ENCODE results near the gene PALD1. TPM values are rescaled to one million over a fixed set of nuclear protein-coding genes. Genes with fewer than 3 reads are reported as not detected.

The PALD1 gene
- polyA plus RNA-seq, 1 of the 3 experiments (the other 2 are of a cell fraction) = 0.16 TPM

- TF ChIP-seq ZBTB33 (IDR thresholded peaks at IDR 0.05; ENCODE audit: borderline replicate concordance, low read depth) = no peak
Measured at GRCh38 chr10:70477661-70478162, 855 bp upstream of the PALD1 start (continued).

- no peaks in the 10 kb centered on the region for H3K79me2 ChIP-seq (ENCODE audit: insufficient read depth)
- no peaks in the 10 kb centered on the region for H3K36me3 ChIP-seq (replicated peaks in 1 of 2; ENCODE audit: control insufficient read depth in 1 of 2, insufficient read depth in 2 of 2, low read length in 1 of 2)
- DNase-seq = no peak
- no peak overlapping the region for H3K9ac ChIP-seq
- POLR2A ChIA-PET = no interaction called here
- H3K27ac ChIP-seq (ENCODE audit: low read depth in 2 of 2, low read length in 1 of 2) = peak overlapping the region in 1 of 2 experiments; percentile 34; a peak in 1 of 4 replicates
- peaks cover 0 to 65% of the 10 kb centered on the region in 2 experiments; a peak in 1 of 4 replicates for H3K4me1 ChIP-seq (ENCODE audit: control insufficient read depth in 1 of 2, insufficient read depth in 2 of 2, low read depth in 1 of 2, low read length in 1 of 2)
- H3K4me3 ChIP-seq (ENCODE audit: low read depth in 2 of 2, low read length in 1 of 2) = peak overlapping the region; percentile 49 to 53
- WGBS (ENCODE audit: low lambda C conversion rate) = 46% methylated on average over 4 of the region's 11 CpGs
- no peaks in the 10 kb centered on the region for H4K20me1 ChIP-seq (ENCODE audit: insufficient read depth)
- TF ChIP-seq REST (IDR thresholded peaks at IDR 0.05; ENCODE audit: low read depth, low read length) (no peak), SMC3 (IDR thresholded peaks at IDR 0.05; ENCODE audit: low read depth, low read length) (no peak), NRF1 (IDR thresholded peaks at IDR 0.05; ENCODE audit: low read depth, low read length) (no peak)
- peak overlapping the region; percentile 82; the same call in 1 of the 2 replicates for H3K4me2 ChIP-seq
- CTCF ChIA-PET = interaction anchor here (0.9 to 2.5 kb wide), 3 partner anchors 17 to 62 kb away, joined by 3 to 12 read pairs (median 4); no protein-coding TSS in a partner anchor
- peaks cover 36% of the 10 kb centered on the region; the same call in 1 of the 2 replicates for H3K27me3 ChIP-seq (ENCODE audit: insufficient read depth)
- no peak overlapping the region for H2AFZ ChIP-seq (ENCODE audit: low read depth)
- H3F3A ChIP-seq (replicated peaks; ENCODE audit: insufficient read depth) = no peaks in the 10 kb centered on the region
- no peaks in the 10 kb centered on the region for H3K9me2 ChIP-seq
- no peaks in the 10 kb centered on the region for H3K9me3 ChIP-seq
Measured at GRCh38 chr10:70479165-70479581, 606 bp downstream of the PALD1 start.

- H3K4me3 ChIP-seq (ENCODE audit: low read depth in 2 of 2, low read length in 1 of 2) = peak overlapping the region in 1 of 2 experiments; percentile 53; a peak in 1 of 4 replicates
- peaks cover 0 to 62% of the 10 kb centered on the region in 2 experiments; a peak in 1 of 4 replicates for H3K4me1 ChIP-seq (ENCODE audit: control insufficient read depth in 1 of 2, insufficient read depth in 2 of 2, low read depth in 1 of 2, low read length in 1 of 2)
- H3F3A ChIP-seq (replicated peaks; ENCODE audit: insufficient read depth) = no peaks in the 10 kb centered on the region
- no peaks in the 10 kb centered on the region for H3K9me3 ChIP-seq
- DNase-seq = no peak
- no peaks in the 10 kb centered on the region for H3K36me3 ChIP-seq (replicated peaks in 1 of 2; ENCODE audit: control insufficient read depth in 1 of 2, insufficient read depth in 2 of 2, low read length in 1 of 2)
- no peak overlapping the region for H3K9ac ChIP-seq
- ChIA-PET CTCF (interaction anchor here (0.9 to 2.5 kb wide), 3 partner anchors 18 to 61 kb away, joined by 3 to 12 read pairs (median 4); no protein-coding TSS in a partner anchor), POLR2A (no interaction called here)
- peak overlapping the region in 1 of 2 experiments; percentile 34; a peak in 1 of 4 replicates for H3K27ac ChIP-seq (ENCODE audit: low read depth in 2 of 2, low read length in 1 of 2)
- H3K79me2 ChIP-seq (ENCODE audit: insufficient read depth) = no peaks in the 10 kb centered on the region
- 94% methylated on average over 7 of the region's 8 CpGs for WGBS (ENCODE audit: low lambda C conversion rate)
- H3K4me2 ChIP-seq = no peak overlapping the region
- H3K27me3 ChIP-seq (ENCODE audit: insufficient read depth) = peaks cover 36% of the 10 kb centered on the region; the same call in 1 of the 2 replicates
- H4K20me1 ChIP-seq (ENCODE audit: insufficient read depth) = no peaks in the 10 kb centered on the region
- H2AFZ ChIP-seq (ENCODE audit: low read depth) = no peak overlapping the region
- no peak for TF ChIP-seq CHD2 (IDR thresholded peaks at IDR 0.05; ENCODE audit: low read length, partially characterized antibody)
- no peak for TF ChIP-seq RCOR1 (IDR thresholded peaks at IDR 0.05; ENCODE audit: low read length)
- TF ChIP-seq NRF1 (IDR thresholded peaks at IDR 0.05; ENCODE audit: low read depth, low read length) = no peak
- TF ChIP-seq TAF1 (IDR thresholded peaks at IDR 0.05; ENCODE audit: borderline replicate concordance, low read depth, low read length) = no peak
- no peak for TF ChIP-seq MAX (IDR thresholded peaks at IDR 0.05; ENCODE audit: low read depth)
- no peak for TF ChIP-seq JUND (IDR thresholded peaks at IDR 0.05)
- no peak for TF ChIP-seq GATA2 (CRISPR knock-in tag; IDR thresholded peaks at IDR 0.05)
- TF ChIP-seq REST (IDR thresholded peaks at IDR 0.05; ENCODE audit: low read depth, low read length) = no peak
- no peaks in the 10 kb centered on the region for H3K9me2 ChIP-seq
Measured at GRCh38 chr10:70479626-70480238, 1.2 kb downstream of the PALD1 start.

Measured in SK-N-SH (cell line).